WI38 (cell line): ENCODE data around the gene MYO6.
"Not testable (repeated sequence)": the region's sequence is repeated elsewhere in the genome, so short reads cannot be mapped to it uniquely, and the experiment has no call there.

Experiments used
- H3K4me3 ChIP-seq: 2 replicates; pipeline ENCODE4 v1.5.1; 2011; ENCODE audit warnings: low read depth, mild to moderate bottlenecking, control low read depth, low read length
- TF ChIP-seq, protein P1 (sequence below): IDR thresholded peaks from 2 replicates; pipeline ENCODE4 v1.5.1; 2012; ENCODE audit warnings: low read depth, mild to moderate bottlenecking, control low read depth, low read length

MYO6 gene

DNA sequence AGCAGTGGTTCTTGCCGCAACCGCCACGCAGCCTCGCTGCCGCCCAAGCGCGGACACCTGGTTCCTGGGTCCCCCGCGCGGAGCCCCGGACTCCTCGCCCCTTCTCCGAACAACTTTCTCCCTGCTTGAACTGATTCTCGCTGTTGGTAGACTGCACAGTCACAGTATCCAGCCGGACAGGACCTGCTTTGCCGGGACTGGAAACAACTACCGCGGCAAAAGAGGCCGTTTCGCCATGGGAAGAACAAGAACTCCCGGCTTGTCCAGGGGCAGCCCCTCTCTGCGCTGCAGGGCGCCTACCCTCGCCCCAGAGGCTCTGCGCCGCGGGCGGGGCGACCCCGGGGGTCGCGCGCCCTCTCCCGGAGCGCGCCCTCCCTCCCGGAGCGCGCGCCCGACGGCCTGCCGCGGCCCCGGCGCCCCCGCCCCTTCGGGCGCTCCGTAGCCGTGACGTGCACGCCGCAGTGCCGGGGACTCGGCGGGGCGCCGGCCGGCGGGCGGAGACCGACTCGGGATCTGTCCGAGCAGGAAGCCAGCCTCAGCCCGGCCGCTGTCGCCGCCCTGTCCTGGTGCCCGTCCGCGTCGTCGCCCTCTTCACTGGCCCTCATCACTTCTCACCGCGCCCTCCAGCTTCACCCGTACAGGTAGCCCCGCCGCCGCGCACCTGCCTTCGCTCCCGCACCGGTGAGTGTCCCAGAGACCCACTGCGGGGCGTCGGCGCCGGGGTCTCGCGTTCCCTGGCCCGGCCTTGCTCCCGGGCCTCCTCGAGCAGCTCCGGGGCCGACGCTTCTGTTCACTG, at the start of gene MYO6:
MYO6 (plus strand) TSS at position 497 of the 796 bp plus-strand sequence. CDS start 68,309 bp downstream, outside the sequence.
- H3K4me3 ChIP-seq: peak within 1 kb of the TSS; percentile 92
- TF ChIP-seq, protein P1, sequence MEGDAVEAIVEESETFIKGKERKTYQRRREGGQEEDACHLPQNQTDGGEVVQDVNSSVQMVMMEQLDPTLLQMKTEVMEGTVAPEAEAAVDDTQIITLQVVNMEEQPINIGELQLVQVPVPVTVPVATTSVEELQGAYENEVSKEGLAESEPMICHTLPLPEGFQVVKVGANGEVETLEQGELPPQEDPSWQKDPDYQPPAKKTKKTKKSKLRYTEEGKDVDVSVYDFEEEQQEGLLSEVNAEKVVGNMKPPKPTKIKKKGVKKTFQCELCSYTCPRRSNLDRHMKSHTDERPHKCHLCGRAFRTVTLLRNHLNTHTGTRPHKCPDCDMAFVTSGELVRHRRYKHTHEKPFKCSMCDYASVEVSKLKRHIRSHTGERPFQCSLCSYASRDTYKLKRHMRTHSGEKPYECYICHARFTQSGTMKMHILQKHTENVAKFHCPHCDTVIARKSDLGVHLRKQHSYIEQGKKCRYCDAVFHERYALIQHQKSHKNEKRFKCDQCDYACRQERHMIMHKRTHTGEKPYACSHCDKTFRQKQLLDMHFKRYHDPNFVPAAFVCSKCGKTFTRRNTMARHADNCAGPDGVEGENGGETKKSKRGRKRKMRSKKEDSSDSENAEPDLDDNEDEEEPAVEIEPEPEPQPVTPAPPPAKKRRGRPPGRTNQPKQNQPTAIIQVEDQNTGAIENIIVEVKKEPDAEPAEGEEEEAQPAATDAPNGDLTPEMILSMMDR: no peak

DNA sequence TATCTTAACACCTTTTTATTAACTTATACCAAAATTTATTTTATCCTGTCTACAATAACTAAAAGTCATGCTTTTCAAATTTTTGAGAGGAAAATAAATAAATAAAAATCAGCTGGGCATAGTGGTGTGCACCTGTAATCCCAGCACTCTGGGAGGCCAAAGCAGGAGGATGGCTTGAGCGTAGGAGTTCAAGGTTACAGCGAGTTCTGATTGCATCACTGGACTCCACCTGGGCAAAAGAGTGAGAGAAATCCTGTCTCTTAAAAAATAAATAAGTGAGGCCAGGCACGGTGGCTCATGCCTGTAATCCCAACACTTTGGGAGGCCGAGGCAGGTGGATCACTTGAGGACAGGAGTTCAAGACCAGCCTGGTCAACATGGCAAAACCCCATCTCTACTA, 40.7 kb upstream of the MYO6 start:
- H3K4me3 ChIP-seq: not testable (repeated sequence)

DNA sequence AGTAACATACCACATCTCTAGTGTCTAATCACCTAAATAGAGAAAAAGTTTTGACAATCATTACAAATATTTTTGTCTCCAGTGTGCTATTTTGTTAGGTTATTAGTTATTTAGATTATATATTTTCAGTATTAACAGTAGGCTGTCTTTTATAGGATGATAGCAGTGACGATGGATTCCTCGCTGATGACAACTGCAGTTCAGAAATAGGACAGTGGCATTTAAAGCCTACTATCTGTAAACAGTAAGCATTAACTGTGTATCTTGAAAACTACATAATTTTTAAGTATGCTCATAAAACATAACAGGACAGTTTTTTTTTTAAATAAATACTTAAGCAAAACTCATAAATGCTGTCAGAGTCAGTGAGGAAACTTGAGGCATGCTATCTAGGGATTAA, 37.9 kb upstream of the MYO6 start:
- no peak overlapping the region for H3K4me3 ChIP-seq
- TF ChIP-seq, protein P1: no peak

DNA sequence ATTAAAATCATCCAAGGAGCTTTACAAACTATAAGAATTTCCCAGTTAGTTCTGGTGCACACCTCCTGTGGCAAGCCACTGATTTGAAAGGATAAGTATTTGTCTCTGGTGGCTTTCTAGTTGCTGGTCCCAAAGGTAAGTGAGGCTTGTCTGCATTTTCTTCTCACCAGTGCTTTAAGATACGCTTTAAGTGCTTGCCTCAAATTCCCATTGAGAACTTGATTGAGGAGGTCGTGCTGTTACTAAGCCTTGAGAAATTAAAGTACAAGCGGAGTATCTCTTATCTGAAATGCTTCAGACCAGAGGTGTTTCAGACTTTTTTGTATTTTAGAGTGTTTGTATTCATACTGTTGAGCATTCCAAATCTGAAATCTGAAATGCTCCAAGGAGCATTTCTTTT, 29.9 kb upstream of the MYO6 start:
- TF ChIP-seq, protein P1: no peak
- no peak overlapping the region for H3K4me3 ChIP-seq

DNA sequence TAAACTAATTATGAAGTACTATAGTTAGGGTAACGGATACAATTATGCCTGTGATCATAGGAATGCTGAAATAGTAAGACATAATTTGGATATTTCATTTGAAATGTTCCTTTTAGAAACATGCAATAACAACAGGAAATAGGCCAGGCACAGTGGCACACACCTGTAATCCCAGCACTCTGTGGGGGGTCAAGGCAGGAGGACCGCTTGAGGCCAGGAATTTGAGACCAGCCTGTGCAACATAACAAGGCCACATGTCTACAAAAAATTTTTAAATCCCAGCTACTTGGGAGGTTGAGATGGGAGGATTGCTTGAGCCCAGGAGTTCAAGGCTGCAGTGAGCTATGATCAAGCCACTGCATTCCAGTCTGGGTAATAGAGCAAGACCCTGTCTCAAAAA, 25.7 kb upstream of the MYO6 start:
- H3K4me3 ChIP-seq: no peak overlapping the region
- TF ChIP-seq, protein P1: no peak

DNA sequence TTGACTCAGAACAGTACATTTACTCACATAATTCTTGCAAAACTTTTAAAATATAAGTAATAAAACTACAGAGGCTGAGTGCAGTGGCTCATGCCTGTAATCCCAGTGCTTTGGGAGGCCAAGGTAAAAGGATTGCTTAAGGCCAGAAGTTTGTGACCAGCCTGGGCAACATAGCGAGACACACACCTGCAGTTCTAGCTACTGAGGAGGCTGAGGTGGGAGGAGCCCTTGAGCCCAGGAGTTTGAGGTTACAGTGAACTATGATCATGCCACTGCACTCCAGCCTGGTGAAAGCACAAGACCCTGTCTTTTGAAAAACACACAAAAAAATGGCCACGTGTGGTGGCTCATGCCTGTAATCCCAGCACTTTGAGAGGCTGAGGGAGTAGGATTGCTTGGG, 21.8 kb upstream of the MYO6 start:
- no peak overlapping the region for H3K4me3 ChIP-seq
- TF ChIP-seq, protein P1: no peak

DNA sequence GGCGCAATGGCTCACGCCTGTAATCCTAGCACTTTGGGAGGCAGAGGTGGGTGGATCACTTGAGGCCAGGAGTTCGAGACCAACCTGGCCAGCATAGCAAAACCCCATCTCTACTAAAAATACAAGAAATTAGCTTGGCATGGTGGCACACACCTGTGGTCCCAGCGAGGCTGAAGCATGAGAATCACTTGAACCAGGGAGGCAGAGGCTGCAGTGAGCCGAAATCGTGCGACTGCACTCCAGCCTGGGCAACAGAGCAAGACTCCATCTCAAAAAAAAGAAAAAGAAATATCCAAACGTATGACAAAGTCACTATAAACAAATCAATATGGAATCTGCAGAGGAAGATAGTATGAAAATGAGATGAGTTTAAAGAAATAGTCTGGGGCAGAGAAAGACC, 18.0 kb upstream of the MYO6 start:
- not testable (repeated sequence) for H3K4me3 ChIP-seq

DNA sequence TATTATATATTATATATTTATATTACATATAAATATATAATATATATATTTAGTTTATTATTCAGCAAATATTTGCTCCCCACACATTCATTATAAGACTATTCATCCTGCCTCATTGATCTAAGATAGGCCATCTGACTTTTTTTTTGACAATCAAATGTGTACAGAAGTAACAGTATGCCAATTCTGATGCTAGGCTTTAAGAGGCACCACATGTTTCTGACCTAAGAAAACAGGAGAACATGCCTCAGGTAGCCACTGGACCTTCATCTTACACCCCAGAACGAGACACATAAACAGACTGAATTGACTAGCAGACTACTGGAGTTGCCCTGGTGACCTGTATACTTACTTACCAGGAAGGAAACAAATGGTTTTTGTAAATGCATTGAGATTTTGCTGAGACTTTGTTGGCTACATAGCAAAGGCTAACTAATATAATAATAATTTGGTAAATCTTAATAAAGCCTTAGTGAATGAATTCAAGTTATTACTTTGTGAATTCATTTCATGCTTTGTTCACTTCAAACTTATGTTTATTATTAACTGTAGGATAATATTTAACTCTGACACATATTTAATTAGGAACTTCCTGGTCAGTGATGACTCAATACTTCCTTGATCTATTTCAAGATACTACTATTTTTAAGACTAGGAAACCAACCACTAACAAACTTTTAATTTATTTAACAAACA, 13.4 kb upstream of the MYO6 start:
- TF ChIP-seq, protein P1: no peak
- H3K4me3 ChIP-seq: no peak overlapping the region
